CD4-positive, alpha-beta T cell treated with Interleukin-4 for 1 hour (primary cell): ENCODE measurements around the gene RAD54L.
"Not testable (repeated sequence)": the region's sequence is repeated elsewhere in the genome, so short reads cannot be mapped to it uniquely, and the experiment has no call there.

Experiments
- DNase-seq, 2 donors: peaks; one replicate each; pipeline ENCODE4 v3.0.0-alpha.2; 2020 to 2022

RAD54L gene

DNA sequence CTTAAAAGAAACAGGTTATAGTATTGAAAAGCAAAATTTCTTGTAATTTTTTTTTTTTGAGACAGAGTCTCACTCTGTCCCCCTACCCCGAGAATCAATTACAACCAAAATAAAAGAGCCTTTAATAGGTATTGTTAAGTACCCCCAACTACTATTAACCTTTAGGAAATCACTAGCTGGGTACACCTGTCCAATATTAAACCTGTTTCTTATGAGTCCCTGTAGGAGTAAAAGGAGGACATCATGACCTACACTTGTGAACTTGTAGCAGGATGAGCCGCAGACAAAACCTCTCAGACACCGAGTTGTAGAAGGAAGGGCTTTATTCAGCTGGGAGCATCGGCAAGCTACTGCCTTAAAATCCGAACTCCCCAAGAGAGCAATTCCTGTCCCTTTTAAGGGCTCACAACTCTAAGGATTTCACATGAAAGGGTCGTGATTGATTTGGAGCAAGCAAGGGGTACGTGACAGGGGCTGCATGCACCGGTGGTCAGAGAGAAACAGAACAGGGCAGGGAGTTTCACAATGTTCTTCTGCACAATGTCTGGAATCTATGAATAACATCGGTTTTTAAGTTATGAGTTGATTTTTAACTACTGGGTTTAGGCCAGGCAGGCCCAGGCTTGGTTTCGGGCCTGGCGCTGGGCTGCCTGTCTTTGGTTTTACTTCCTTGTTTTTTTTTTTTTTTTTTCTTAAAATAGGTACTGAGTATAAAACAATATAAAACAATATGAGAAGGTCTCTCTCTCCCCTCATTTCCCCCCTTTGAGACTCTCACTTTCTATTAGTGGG is 77.9 kb downstream of the RAD54L start:
- not testable (repeated sequence) for DNase-seq
